Measurements from ENCODE around the gene EFNA5. TPM values are rescaled to one million over a fixed set of nuclear protein-coding genes. Genes with fewer than 3 reads are reported as not detected.

The EFNA5 gene
- total RNA-seq, 1 donor from 2014 or later = 12.6 TPM

- TF ChIP-seq CTCF (IDR thresholded peaks at IDR 0.05; ENCODE audit: insufficient read depth, low read length, poor library complexity, severe bottlenecking) = no peak
- H3K36me3 ChIP-seq (ENCODE audit: control insufficient read depth, insufficient read depth, low read length) = no peaks in the 10 kb centered on the region
- no peaks in the 10 kb centered on the region for H3K27me3 ChIP-seq (ENCODE audit: control insufficient read depth, insufficient read depth, low read length)
- DNase-seq (ENCODE audit: low read depth) = no peak
- H3K4me3 ChIP-seq (ENCODE audit: low read depth, low read length) = no peak overlapping the region
These were observed 9.4 kb upstream of the EFNA5 start for GRCh38 chr5:107680099-107680498.

GRCh38 chr5:107676702-107677101 is 6.0 kb upstream of the EFNA5 start:
- no peak for DNase-seq (ENCODE audit: low read depth)
- Histone ChIP-seq H3K4me3 (ENCODE audit: low read depth, low read length) (no peak overlapping the region), H3K27me3 (ENCODE audit: control insufficient read depth, insufficient read depth, low read length) (no peaks in the 10 kb centered on the region), H3K36me3 (ENCODE audit: control insufficient read depth, insufficient read depth, low read length) (no peaks in the 10 kb centered on the region)
- no peak for TF ChIP-seq CTCF (IDR thresholded peaks at IDR 0.05; ENCODE audit: insufficient read depth, low read length, poor library complexity, severe bottlenecking)

- no peaks in the 10 kb centered on the region for H3K36me3 ChIP-seq (ENCODE audit: control insufficient read depth, insufficient read depth, low read length)
- TF ChIP-seq CTCF (IDR thresholded peaks at IDR 0.05; ENCODE audit: insufficient read depth, low read length, poor library complexity, severe bottlenecking) = no peak
- H3K4me3 ChIP-seq (ENCODE audit: low read depth, low read length) = no peak overlapping the region
- DNase-seq (ENCODE audit: low read depth) = no peak
- H3K27me3 ChIP-seq (ENCODE audit: control insufficient read depth, insufficient read depth, low read length) = no peaks in the 10 kb centered on the region
These were observed 4.5 kb upstream of the EFNA5 start for GRCh38 chr5:107675201-107675600.

- TF ChIP-seq CTCF (IDR thresholded peaks at IDR 0.05; ENCODE audit: insufficient read depth, low read length, poor library complexity, severe bottlenecking) = no peak
- no peak for DNase-seq (ENCODE audit: low read depth)
- Histone ChIP-seq H3K4me3 (ENCODE audit: low read depth, low read length) (no peak overlapping the region), H3K36me3 (ENCODE audit: control insufficient read depth, insufficient read depth, low read length) (no peaks in the 10 kb centered on the region), H3K27me3 (ENCODE audit: control insufficient read depth, insufficient read depth, low read length) (no peaks in the 10 kb centered on the region)
These were observed 3.9 kb upstream of the EFNA5 start for GRCh38 chr5:107674655-107675054.

- H3K27me3 ChIP-seq (ENCODE audit: control insufficient read depth, insufficient read depth, low read length) = no peaks in the 10 kb centered on the region
- peak; percentile 97 for TF ChIP-seq CTCF (IDR thresholded peaks at IDR 0.05; ENCODE audit: insufficient read depth, low read length, poor library complexity, severe bottlenecking)
- no peaks in the 10 kb centered on the region for H3K36me3 ChIP-seq (ENCODE audit: control insufficient read depth, insufficient read depth, low read length)
- DNase-seq (ENCODE audit: low read depth) = peak; percentile 62
- peak overlapping the region; percentile 93 for H3K4me3 ChIP-seq (ENCODE audit: low read depth, low read length)
These were observed 2.8 kb upstream of the EFNA5 start for GRCh38 chr5:107673368-107674136.

- Histone ChIP-seq H3K4me3 (ENCODE audit: low read depth, low read length) (peak overlapping the region; percentile 93), H3K27me3 (ENCODE audit: control insufficient read depth, insufficient read depth, low read length) (no peaks in the 10 kb centered on the region), H3K36me3 (ENCODE audit: control insufficient read depth, insufficient read depth, low read length) (no peaks in the 10 kb centered on the region)
- TF ChIP-seq CTCF (IDR thresholded peaks at IDR 0.05; ENCODE audit: insufficient read depth, low read length, poor library complexity, severe bottlenecking) = no peak
- DNase-seq (ENCODE audit: low read depth) = no peak
These were observed 2.3 kb upstream of the EFNA5 start for GRCh38 chr5:107673039-107673367.
